ENCODE data around the gene RAB21. TPM values are rescaled to one million over a fixed set of nuclear protein-coding genes. Genes with fewer than 3 reads are reported as not detected.

RAB21 gene, protein sequence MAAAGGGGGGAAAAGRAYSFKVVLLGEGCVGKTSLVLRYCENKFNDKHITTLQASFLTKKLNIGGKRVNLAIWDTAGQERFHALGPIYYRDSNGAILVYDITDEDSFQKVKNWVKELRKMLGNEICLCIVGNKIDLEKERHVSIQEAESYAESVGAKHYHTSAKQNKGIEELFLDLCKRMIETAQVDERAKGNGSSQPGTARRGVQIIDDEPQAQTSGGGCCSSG
- total RNA-seq: 163 TPM
- long read RNA-seq, full-length matches to known transcripts: 242 of 258 reads
- long read RNA-seq, partial matches to known transcripts: 1 of 258 reads
- long read RNA-seq, other reads (novel, unspliced or antisense): 15 of 258 reads

GRCh38 chr12:71754461-71755145 is at the start of gene RAB21:
Gene RAB21 (plus strand): TSS chr12:71754863. CDS start chr12:71755130, 267 bp downstream.
- ATAC-seq (ENCODE audit: poor library complexity): peak; percentile 97
- intact Hi-C loops (cut with DNase I): loop anchor here (10.0 kb wide), 1 partner anchor 90 kb away; the partner anchor contains the start of genes THAP2 and ZFC3H1
- peak; percentile 98 for DNase-seq

DNA sequence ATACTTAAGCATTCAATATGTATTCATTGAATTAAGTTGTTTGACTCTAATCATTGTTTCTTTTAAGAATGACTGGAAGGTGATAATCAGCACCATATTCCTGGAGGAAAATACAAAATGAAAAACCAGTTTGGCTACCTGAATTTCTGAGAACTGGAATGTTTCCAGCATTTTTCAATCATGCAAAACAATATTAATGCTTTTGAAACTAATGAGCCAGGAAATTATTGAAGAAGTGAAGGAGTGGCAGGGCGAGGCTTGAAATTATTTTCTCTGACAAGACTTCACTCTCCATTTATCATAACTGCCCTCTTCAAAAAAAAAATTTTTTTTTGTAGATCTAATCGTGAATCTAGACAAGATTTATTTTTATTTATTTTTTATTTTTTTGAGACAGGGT is 49.7 kb upstream of the RAB21 start:
- intact Hi-C loops (cut with DNase I): no loop called here
- DNase-seq (no peak), ATAC-seq (ENCODE audit: poor library complexity) (no peak)

DNA sequence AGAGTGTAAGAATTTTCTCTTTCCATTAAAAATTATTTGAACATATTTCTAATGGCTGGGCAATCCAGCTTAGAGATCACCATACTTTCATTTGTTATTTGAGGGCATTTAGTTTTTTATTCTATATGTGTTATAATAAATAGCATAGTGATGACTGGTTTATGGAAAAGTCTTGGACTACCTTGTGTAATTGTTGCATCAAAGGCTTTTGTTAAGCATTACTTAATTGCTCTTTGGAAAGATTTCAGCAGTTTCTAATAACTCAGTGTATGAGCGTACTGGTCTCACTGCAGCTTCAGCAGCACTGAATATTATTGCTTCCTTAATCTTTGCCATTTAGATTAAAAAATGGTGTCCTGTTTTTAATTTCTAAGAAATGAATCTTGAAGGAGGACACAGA is 46.0 kb upstream of the RAB21 start:
- intact Hi-C loops (cut with DNase I): no loop called here

DNA sequence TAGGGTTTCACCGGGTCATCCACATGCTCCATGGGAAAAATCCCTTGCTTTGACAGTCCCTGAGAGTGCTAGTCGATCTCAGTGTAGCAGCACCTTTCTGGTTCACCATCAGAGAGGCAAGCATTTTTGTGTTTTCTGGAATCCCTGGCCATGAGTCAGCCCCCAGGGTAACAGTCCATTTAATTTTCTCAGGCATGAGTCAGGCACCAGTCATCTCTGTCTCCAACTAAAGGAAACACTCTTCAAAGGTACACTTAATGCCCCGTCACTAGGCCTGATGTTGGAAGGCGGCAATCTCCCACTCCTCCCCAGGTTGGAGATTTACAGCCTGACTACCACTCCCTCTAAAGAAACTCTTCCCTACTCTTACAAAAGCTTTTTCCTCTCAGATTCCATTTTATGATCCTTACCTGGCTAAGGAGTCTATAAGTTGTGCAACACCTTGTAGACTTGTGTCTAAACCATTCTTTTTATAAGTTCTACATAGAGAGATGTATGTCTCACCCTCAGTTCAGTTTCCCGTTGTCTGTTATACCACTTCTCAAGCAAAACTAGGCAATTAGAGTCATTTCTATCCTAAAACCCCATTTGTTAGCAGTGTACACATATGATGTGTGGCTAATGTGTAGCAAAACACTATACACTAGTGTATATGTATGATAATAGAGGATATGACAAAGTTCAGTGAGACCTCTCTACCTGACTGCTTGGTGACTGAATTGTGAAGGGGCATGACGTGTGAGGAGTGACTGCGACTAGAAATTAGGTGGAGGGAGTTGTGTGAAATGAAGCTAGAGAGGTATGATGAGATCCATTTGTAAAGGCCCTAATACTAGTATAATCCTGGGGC is 44.2 kb upstream of the RAB21 start:
- no peak for ATAC-seq (ENCODE audit: poor library complexity)
- DNase-seq: no peak
- intact Hi-C loops (cut with DNase I): no loop called here

More for the DNA sequence above, 46.0 kb upstream of the RAB21 start:
- no peak for DNase-seq
- ATAC-seq (ENCODE audit: poor library complexity): no peak

- ATAC-seq (ENCODE audit: poor library complexity): no peak
- intact Hi-C loops (cut with DNase I): no loop called here
- no peak for DNase-seq
Observed at GRCh38 chr12:71718611-71719010, 36.1 kb upstream of the RAB21 start.

- ATAC-seq (ENCODE audit: poor library complexity) (no peak), DNase-seq (no peak)
- intact Hi-C loops (cut with DNase I): no loop called here
Observed at GRCh38 chr12:71719647-71720370, 34.9 kb upstream of the RAB21 start.

GRCh38 chr12:71721783-71722505 is 32.7 kb upstream of the RAB21 start:
- intact Hi-C loops (cut with DNase I): no loop called here
- ATAC-seq (ENCODE audit: poor library complexity): peak; percentile 81
- DNase-seq: no peak

GRCh38 chr12:71725011-71725410 is 29.7 kb upstream of the RAB21 start:
- DNase-seq: no peak
- intact Hi-C loops (cut with DNase I): no loop called here
- ATAC-seq (ENCODE audit: poor library complexity): no peak

DNA sequence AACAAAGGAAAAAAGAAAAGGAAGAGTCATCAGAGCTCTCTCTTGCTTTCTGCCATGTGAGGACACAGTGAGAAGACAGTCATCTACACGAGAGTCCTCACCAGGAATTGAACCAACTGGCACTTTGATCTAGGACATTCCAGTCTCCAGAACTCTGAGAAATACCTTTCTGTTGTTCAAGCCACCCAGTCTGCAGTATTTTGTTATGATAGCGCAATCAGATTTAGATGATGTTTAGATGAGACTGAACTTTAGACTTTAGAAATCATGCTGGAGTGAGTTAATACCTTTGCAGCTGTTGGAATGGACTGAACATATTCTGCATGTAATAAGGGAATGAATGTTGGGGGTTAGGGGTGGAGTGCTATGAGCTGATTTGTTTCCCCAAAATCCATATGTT is 28.1 kb upstream of the RAB21 start:
- no peak for DNase-seq
- ATAC-seq (ENCODE audit: poor library complexity): no peak
- intact Hi-C loops (cut with DNase I): no loop called here

DNA sequence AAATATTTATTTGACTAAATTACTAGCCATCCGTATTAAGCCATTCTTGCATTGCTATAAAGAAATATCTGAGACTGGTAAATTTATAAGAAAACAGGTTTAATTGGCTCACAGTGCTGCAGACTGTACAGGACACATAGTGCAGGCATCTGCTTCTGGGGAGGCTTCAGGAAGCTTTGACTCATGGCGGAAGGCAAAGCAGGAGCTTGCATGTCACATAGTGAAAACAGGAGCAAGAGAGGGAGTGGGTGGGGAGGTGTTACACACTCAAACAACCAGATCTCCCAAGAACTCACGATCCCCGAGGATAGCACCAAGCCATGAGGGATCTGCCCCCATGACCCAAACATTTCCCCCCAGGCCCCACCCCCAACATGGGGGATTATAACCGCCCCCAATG is 26.7 kb upstream of the RAB21 start:
- ATAC-seq (ENCODE audit: poor library complexity) (no peak), DNase-seq (no peak)
- intact Hi-C loops (cut with DNase I): no loop called here

DNA sequence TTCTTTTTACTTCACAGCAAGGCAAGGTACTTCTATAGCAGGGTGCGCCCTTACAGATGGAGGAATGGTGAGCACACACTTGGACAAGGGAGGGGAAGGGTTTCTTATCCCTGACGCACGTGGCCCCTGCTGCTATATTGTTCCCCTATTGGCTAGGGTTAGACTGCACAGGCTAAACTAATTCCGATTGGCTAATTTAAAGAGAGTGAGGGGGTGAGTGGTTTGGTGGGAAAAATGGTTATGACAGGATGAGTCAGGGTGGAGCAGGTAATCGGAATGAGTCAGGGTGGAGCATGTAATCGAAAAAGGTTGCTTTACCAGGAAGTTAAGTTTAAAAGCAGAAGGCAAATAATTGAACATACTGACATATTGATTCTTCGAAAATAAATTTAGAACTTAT is 23.7 kb upstream of the RAB21 start:
- DNase-seq (no peak), ATAC-seq (ENCODE audit: poor library complexity) (no peak)
- intact Hi-C loops (cut with DNase I): no loop called here

GRCh38 chr12:71731439-71732356 is 23.0 kb upstream of the RAB21 start:
- DNase-seq (no peak), ATAC-seq (ENCODE audit: poor library complexity) (no peak)
- intact Hi-C loops (cut with DNase I): no loop called here

GRCh38 chr12:71732357-71732712 is 22.3 kb upstream of the RAB21 start:
- DNase-seq (no peak), ATAC-seq (ENCODE audit: poor library complexity) (no peak)
- intact Hi-C loops (cut with DNase I): no loop called here

- ATAC-seq (ENCODE audit: poor library complexity) (no peak), DNase-seq (no peak)
- intact Hi-C loops (cut with DNase I): no loop called here
Observed at GRCh38 chr12:71737197-71737596, 17.5 kb upstream of the RAB21 start.

DNA sequence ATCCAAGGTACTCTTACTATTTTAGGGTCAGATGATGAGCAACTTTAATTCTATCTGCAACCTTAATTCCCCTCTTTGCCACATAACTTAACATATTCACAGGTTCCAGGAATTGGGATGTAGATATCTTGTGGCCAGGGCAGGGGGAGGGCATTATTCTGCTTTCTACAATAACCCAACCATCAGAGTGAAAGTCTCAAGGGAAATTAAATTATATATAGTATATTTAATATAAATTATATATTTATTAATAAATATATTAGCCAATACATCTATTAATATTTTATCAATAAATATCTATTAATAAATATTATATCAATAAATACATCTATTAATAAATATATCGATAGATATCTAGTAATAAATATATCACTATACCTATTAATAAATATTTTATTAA is 11.7 kb upstream of the RAB21 start:
- no peak for DNase-seq
- intact Hi-C loops (cut with DNase I): loop anchor here (10.0 kb wide), 1 partner anchor 98 kb away; no protein-coding TSS in a partner anchor
- ATAC-seq (ENCODE audit: poor library complexity): no peak

- intact Hi-C loops (cut with DNase I): loop anchor here (5.0 to 10.0 kb wide), 2 partner anchors 100 to 327 kb away; no protein-coding TSS in a partner anchor
- no peak for DNase-seq
- ATAC-seq (ENCODE audit: poor library complexity): no peak
Observed at GRCh38 chr12:71744522-71745300, 10.0 kb upstream of the RAB21 start.

All from Right ventricle myocardium superior (tissue), 1 donor.